ENCODE measurements around the gene TRMT11.

The TRMT11 gene

GRCh38 chr6:126076992-126077664 lies 90.8 kb downstream of the TRMT11 start:
- no peak for DNase-seq (ENCODE audit: low spot score)

GRCh38 chr6:126077810-126078776 lies 91.8 kb downstream of the TRMT11 start:
- DNase-seq (ENCODE audit: low spot score): no peak

DNA sequence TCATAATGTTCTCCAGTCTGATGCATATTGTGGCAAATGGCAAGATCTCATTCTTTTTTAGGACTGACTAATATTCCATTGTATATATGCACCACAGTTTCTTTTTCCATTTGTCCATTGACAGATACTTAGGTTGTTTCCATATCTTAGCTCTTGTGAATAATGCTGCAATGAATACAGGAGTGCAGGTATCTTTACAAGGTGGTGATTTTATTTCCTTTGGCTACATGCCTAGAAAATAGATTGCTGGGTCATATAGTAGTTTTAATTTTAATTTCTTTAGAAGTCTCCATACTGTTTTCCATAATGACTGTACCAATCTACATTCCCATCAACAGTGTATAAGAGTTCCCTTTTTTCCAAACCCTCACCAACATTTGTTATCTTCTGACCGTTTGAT lies 97.5 kb downstream of the TRMT11 start:
- no peak for DNase-seq (ENCODE audit: low spot score)

DNA sequence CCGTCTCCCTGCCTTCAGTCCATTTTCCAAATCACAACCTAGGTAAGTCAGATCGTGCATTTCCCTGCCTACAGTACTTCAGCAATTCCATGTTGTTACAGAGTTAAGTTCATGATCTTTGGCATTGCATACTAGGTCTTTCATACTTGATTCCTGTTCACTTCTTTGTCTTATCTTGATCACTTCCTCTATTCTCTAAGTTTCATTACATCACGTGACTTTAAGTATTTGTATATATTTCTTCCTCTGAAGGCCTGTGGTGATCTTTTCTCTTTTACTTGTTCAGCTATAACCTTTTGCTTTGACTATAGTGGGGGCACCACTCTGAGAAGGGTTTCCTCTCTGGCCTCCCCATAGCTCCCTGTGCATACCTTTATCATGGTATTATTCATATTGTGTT lies 100.2 kb downstream of the TRMT11 start:
- no peak for DNase-seq (ENCODE audit: low spot score)
